GM12878 (cell line): Measurements from ENCODE around the gene RAB29. TPM values are rescaled to one million over a fixed set of nuclear protein-coding genes. Genes with fewer than 3 reads are reported as not detected.

ENCODE experiments used
- BHLHE40 ChIP-seq, 2 experiments: fragments of 450-650 bp in 1 of 2; IDR thresholded peaks; 2 replicates each; pipeline ENCODE4 v1.6.1; 2011 to 2017; ENCODE audit warnings: low read depth in 2 of 2, borderline replicate concordance in 1 of 2, improper control_type of control experiment in 1 of 2, low read length in 1 of 2, mild to moderate bottlenecking in 1 of 2
- JUNB ChIP-seq: IDR thresholded peaks from 2 replicates; pipeline ENCODE4 v1.6.1; 2016; ENCODE audit warnings: antibody characterized with exemption, mild to moderate bottlenecking
- MTA2 ChIP-seq: fragments of 450-650 bp; IDR thresholded peaks from 2 replicates; pipeline ENCODE4 v1.6.1; 2016; ENCODE audit warnings: low read depth, mild to moderate bottlenecking, moderate library complexity
- RELA ChIP-seq: fragments of 450-650 bp; IDR thresholded peaks from 2 replicates; pipeline ENCODE4 v1.8.0; 2014; ENCODE audit warnings: borderline replicate concordance; ENCODE audit not compliant: partially characterized antibody
- YY1 ChIP-seq: IDR thresholded peaks from 2 replicates; pipeline ENCODE4 v1.6.1; 2011; ENCODE audit warnings: low read depth, mild to moderate bottlenecking, low read length
- ZNF217 ChIP-seq: fragments of 450-650 bp; IDR thresholded peaks from 2 replicates; pipeline ENCODE4 v1.6.1; 2017; ENCODE audit warnings: antibody characterized with exemption, mild to moderate bottlenecking
- polyA plus RNA-seq, 11 experiments: library from polyadenylated mRNA; depleted of rRNA in 4 of 11; unstranded in 6 of 11; stranded (reverse) in 5 of 11; fragments of >200 nt; fragmentation: Nextera tagmentation in 4 of 11; fragmentation: Illumina TruSeq in 1 of 11; extraction: Ambion mirVana in 4 of 11; extraction: Trizol in 1 of 11; gene quantifications; 1 replicate in 1 of 11; 2 replicates in 10 of 11; pipeline versions ENCODE4 v1.2.1 to v1.2.3, GENCODE V29; 2011 to 2016; ENCODE audit warnings: inconsistent platforms in 2 of 11, missing spikeins in 2 of 11, low read depth in 1 of 11
- total RNA-seq, 4 experiments: library from RNA; depleted of rRNA in 3 of 4; stranded (reverse); fragments of >200 nt in 3 of 4; fragmentation: Illumina TruSeq in 1 of 4; extraction: Trizol in 1 of 4; gene quantifications; 2 replicates each; pipeline versions ENCODE4 v1.2.1 to v1.2.3, GENCODE V29; 2013 to 2021
- TF ChIP-seq, protein P1 (sequence below): fragments of 450-650 bp; IDR thresholded peaks from 2 replicates; pipeline ENCODE4 v1.6.1; 2018; ENCODE audit warnings: mild to moderate bottlenecking, low read depth, moderate library complexity; ENCODE audit not compliant: partially characterized antibody
- TF ChIP-seq, protein P2 (sequence below), 3 experiments: IDR thresholded peaks in 2 of 3; conservative IDR thresholded peaks in 1 of 3; 2 replicates each; pipeline ENCODE4 v1.5.1; 2011; ENCODE audit warnings: low read depth in 3 of 3, low read length in 3 of 3, mild to moderate bottlenecking in 3 of 3, control low read depth in 2 of 3, moderate library complexity in 2 of 3, inconsistent platforms in 1 of 3, mixed read lengths in 1 of 3; ENCODE audit not compliant: control insufficient read depth in 2 of 3, insufficient read depth in 1 of 3; ENCODE audit errors: extremely low read depth in 1 of 3
- TF ChIP-seq, protein P3 (sequence below): IDR thresholded peaks from 2 replicates; pipeline ENCODE4 v1.6.1; 2012; ENCODE audit warnings: low read depth, low read length, improper control_type of control experiment

RAB29 gene
- total and polyA plus RNA-seq, 10 of the 15 experiments (the other 5 are each of a cell fraction or from before 2014, with no cell fraction given), result 11.7 to 74.5 (median 15.0) TPM

DNA sequence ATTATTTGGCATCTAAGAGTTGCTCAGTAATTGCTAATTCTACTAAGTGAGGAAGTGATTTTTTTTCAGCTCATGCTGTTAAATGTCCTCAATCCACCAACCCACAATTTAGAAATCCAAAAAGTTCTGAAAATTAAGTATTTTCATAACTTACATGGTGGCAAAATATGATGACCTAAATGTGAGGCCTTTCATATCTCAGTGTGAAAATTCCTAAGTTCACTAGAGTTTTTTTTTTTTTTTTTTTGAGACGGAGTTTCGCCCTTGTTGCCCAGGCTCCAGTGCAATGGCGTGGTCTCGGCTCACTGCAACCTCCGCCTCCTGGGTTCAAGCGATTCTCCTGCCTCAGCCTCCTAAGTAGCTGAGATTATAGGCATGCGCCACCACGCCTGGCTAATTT, 30.9 kb downstream of the RAB29 start (continued):
- TF ChIP-seq, protein P1, sequence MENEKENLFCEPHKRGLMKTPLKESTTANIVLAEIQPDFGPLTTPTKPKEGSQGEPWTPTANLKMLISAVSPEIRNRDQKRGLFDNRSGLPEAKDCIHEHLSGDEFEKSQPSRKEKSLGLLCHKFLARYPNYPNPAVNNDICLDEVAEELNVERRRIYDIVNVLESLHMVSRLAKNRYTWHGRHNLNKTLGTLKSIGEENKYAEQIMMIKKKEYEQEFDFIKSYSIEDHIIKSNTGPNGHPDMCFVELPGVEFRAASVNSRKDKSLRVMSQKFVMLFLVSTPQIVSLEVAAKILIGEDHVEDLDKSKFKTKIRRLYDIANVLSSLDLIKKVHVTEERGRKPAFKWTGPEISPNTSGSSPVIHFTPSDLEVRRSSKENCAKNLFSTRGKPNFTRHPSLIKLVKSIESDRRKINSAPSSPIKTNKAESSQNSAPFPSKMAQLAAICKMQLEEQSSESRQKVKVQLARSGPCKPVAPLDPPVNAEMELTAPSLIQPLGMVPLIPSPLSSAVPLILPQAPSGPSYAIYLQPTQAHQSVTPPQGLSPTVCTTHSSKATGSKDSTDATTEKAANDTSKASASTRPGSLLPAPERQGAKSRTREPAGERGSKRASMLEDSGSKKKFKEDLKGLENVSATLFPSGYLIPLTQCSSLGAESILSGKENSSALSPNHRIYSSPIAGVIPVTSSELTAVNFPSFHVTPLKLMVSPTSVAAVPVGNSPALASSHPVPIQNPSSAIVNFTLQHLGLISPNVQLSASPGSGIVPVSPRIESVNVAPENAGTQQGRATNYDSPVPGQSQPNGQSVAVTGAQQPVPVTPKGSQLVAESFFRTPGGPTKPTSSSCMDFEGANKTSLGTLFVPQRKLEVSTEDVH, result no peak
- TF ChIP-seq, protein P2, sequence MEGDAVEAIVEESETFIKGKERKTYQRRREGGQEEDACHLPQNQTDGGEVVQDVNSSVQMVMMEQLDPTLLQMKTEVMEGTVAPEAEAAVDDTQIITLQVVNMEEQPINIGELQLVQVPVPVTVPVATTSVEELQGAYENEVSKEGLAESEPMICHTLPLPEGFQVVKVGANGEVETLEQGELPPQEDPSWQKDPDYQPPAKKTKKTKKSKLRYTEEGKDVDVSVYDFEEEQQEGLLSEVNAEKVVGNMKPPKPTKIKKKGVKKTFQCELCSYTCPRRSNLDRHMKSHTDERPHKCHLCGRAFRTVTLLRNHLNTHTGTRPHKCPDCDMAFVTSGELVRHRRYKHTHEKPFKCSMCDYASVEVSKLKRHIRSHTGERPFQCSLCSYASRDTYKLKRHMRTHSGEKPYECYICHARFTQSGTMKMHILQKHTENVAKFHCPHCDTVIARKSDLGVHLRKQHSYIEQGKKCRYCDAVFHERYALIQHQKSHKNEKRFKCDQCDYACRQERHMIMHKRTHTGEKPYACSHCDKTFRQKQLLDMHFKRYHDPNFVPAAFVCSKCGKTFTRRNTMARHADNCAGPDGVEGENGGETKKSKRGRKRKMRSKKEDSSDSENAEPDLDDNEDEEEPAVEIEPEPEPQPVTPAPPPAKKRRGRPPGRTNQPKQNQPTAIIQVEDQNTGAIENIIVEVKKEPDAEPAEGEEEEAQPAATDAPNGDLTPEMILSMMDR (IDR thresholded peaks at IDR 0.05 in 2 of 3, conservative IDR thresholded peaks at IDR 0.05 in 1 of 3; ENCODE audit: control insufficient read depth in 2 of 3, extremely low read depth in 1 of 3, insufficient read depth in 1 of 3, low read depth in 3 of 3, low read length in 3 of 3), result no peak
- TF ChIP-seq ZNF217 (no peak), RELA (no peak), MTA2 (no peak), JUNB (no peak), YY1 (no peak), BHLHE40 (IDR thresholded peaks at IDR 0.05; ENCODE audit: borderline replicate concordance in 1 of 2, low read depth in 2 of 2, low read length in 1 of 2) (no peak)
- TF ChIP-seq, protein P3, sequence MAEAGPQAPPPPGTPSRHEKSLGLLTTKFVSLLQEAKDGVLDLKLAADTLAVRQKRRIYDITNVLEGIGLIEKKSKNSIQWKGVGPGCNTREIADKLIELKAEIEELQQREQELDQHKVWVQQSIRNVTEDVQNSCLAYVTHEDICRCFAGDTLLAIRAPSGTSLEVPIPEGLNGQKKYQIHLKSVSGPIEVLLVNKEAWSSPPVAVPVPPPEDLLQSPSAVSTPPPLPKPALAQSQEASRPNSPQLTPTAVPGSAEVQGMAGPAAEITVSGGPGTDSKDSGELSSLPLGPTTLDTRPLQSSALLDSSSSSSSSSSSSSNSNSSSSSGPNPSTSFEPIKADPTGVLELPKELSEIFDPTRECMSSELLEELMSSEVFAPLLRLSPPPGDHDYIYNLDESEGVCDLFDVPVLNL, result no peak
